Endodermal cell (in vitro differentiated cells): Measurements from ENCODE around the gene IL3. TPM values are rescaled to one million over a fixed set of nuclear protein-coding genes. Genes with fewer than 3 reads are reported as not detected.

Experiments used
- DNase-seq: peaks from one replicate; pipeline ENCODE4 v3.0.0-alpha.2; 2017
- H3K27ac ChIP-seq: 2 replicates; pipeline ENCODE4 v1.5.1; 2013; ENCODE audit warnings: mild to moderate bottlenecking, low read depth, low read length, moderate library complexity
- H3K27me3 ChIP-seq: 2 replicates; pipeline ENCODE4 v1.6.1; 2013; ENCODE audit warnings: mild to moderate bottlenecking, low read length, moderate library complexity; ENCODE audit not compliant: insufficient read depth, control insufficient read depth, poor library complexity, severe bottlenecking
- H3K36me3 ChIP-seq: 2 replicates; pipeline ENCODE4 v1.7.0; 2013; ENCODE audit warnings: mild to moderate bottlenecking, low read length, moderate library complexity; ENCODE audit not compliant: control insufficient read depth, insufficient read depth
- H3K4me1 ChIP-seq: one replicate; pipeline ENCODE4 v1.7.0; 2013; ENCODE audit warnings: low read length; ENCODE audit not compliant: control insufficient read depth, insufficient read depth
- H3K4me3 ChIP-seq: 2 replicates; pipeline ENCODE4 v1.5.1; 2013; ENCODE audit warnings: mild to moderate bottlenecking, low read length, moderate library complexity
- H3K9ac ChIP-seq: 2 replicates; pipeline ENCODE4 v1.6.1; 2013; ENCODE audit warnings: mild to moderate bottlenecking, low read length, moderate library complexity; ENCODE audit not compliant: poor library complexity, severe bottlenecking; ENCODE audit errors: extremely low read depth
- H3K9me3 ChIP-seq: 2 replicates; pipeline ENCODE4 v1.6.1; 2013; ENCODE audit warnings: mild to moderate bottlenecking, low read length, moderate library complexity; ENCODE audit not compliant: control insufficient read depth
- H3K27ac Mint-ChIP-seq: 2 replicates; pipeline ENCODE4 v1.8.0; 2020; ENCODE audit warnings: mixed read lengths
- H3K27me3 Mint-ChIP-seq: 2 replicates; pipeline ENCODE4 v1.8.0; 2021; ENCODE audit warnings: mild to moderate bottlenecking, mixed read lengths; ENCODE audit not compliant: insufficient read depth
- H3K36me3 Mint-ChIP-seq: 2 replicates; pipeline ENCODE4 v1.8.0; 2020; ENCODE audit warnings: low read depth, mixed read lengths
- H3K4me1 Mint-ChIP-seq: 2 replicates; pipeline ENCODE4 v1.8.0; 2020; ENCODE audit warnings: mixed read lengths
- H3K4me3 Mint-ChIP-seq: 2 replicates; pipeline ENCODE4 v1.8.0; 2020; ENCODE audit warnings: mild to moderate bottlenecking, moderate library complexity, mixed read lengths
- H3K9me3 Mint-ChIP-seq: 2 replicates; pipeline ENCODE4 v1.8.0; 2020; ENCODE audit warnings: mild to moderate bottlenecking, mixed read lengths
- WGBS, 2 experiments: methylation state at CpG; one replicate each; pipeline versions ENCODE4 v1.1.5 to v1.1.7; 2013; ENCODE audit warnings: missing lambda C conversion rate in 2 of 2, mixed read lengths in 1 of 2; ENCODE audit not compliant: insufficient coverage in 1 of 2, insufficient read length in 1 of 2; 5-methylcytosine and 5-hydroxymethylcytosine counted together
- total RNA-seq, 2 donors: library from RNA; stranded (reverse); fragmentation: NEBNext Ultra II Directional in 1 of 2; extraction: Animal tissue kit (Norgen Biotek cat#: 25700) in 1 of 2; gene quantifications; 2 replicates in 1 of 2; 3 replicates in 1 of 2; pipeline ENCODE4 v1.2.1, GENCODE V29; 2021
- TF ChIP-seq, protein P1 (sequence below): fragments of 200-600 bp; sonication (generic); conservative IDR thresholded peaks from 2 replicates; pipeline ENCODE4 v1.5.0; 2021; ENCODE audit warnings: antibody characterized with exemption, mild to moderate bottlenecking

The IL3 gene
- total RNA-seq, 2 donors from 2014 or later = not detected

DNA sequence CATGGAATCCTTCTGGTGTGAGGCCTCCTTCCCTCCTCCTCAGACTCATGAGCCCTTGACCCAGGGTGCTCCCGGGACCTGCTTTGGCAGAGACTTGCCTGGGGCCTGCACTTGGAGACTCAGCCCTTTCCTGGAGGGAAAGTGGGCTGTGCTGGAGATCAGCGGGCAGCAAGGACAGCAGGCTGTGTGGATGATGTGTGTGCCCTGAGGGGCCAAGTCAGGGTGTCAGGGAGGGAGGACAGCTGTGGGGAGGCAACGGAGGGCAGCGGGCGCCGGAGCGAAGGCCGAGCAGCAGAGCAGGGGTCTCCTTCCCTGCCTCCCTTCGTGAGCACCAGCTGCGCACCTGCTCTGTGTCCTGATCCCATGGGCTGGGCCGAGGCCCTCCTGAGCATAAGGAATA is 7.0 kb downstream of the IL3 start:
- Histone ChIP-seq H3K9me3 (no peaks in the 10 kb centered on the region), H3K27ac (no peak overlapping the region), H3K4me1 (no peaks in the 10 kb centered on the region), H3K36me3 (no peaks in the 10 kb centered on the region), H3K9ac (no peak overlapping the region), H3K27me3 (no peaks in the 10 kb centered on the region), H3K4me3 (no peak overlapping the region)
- no peak overlapping the region for H3K27ac Mint-ChIP-seq
- WGBS, 2 experiments = 90 to 94% methylated on average over 7 to 11 of the region's 11 CpGs
- no peak for DNase-seq
- no peaks in the 10 kb centered on the region for H3K36me3 Mint-ChIP-seq
- H3K4me1 Mint-ChIP-seq = no peaks in the 10 kb centered on the region
- no peak overlapping the region for H3K4me3 Mint-ChIP-seq
- no peaks in the 10 kb centered on the region for H3K9me3 Mint-ChIP-seq
- H3K27me3 Mint-ChIP-seq = no peaks in the 10 kb centered on the region
- TF ChIP-seq, protein P1, sequence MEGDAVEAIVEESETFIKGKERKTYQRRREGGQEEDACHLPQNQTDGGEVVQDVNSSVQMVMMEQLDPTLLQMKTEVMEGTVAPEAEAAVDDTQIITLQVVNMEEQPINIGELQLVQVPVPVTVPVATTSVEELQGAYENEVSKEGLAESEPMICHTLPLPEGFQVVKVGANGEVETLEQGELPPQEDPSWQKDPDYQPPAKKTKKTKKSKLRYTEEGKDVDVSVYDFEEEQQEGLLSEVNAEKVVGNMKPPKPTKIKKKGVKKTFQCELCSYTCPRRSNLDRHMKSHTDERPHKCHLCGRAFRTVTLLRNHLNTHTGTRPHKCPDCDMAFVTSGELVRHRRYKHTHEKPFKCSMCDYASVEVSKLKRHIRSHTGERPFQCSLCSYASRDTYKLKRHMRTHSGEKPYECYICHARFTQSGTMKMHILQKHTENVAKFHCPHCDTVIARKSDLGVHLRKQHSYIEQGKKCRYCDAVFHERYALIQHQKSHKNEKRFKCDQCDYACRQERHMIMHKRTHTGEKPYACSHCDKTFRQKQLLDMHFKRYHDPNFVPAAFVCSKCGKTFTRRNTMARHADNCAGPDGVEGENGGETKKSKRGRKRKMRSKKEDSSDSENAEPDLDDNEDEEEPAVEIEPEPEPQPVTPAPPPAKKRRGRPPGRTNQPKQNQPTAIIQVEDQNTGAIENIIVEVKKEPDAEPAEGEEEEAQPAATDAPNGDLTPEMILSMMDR = no peak

DNA sequence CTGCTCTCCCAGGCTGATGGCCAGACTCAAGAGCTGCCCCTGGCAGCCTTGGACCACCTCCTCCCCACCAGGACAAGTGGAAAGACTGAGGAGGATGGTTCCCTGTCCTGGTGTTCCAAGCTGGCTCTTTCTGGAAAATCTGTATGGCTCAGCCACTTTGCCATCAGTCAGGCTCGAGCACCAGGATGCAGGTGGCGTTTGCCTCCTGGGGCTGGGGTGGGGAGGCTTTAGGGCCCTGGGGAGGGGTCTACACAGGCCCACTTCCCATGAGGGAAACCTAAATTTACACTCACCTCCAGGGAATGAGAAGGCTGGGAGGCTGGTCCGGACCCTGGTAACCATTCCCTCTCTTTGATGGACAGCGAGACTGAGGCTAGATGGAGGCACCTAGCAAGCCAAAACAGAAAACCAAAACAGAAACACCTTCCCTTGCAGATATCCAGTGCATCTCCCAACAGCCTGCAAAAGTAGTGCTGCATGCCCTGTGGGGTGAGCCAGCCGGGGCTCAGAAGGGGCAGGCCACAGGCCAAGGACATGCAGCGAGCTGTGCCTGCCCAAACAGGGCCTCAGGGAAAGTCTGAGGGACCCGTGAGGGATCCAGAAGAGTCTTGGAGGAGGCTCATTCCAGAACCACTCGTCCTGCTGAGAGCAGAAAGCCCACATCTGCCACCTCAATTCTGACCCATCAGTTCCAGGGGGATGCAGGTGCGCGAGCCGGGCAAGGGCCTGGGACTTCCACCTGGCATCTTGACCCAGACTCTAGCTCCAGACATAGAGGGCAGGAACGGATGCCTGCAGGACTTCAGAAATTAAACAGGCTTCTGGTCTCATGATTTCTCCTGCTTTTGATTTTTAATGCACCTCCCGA is 7.7 kb downstream of the IL3 start:
- Histone ChIP-seq H3K4me3 (no peak overlapping the region), H3K9ac (no peak overlapping the region), H3K27ac (no peak overlapping the region), H3K4me1 (no peaks in the 10 kb centered on the region), H3K36me3 (no peaks in the 10 kb centered on the region), H3K9me3 (no peaks in the 10 kb centered on the region), H3K27me3 (no peaks in the 10 kb centered on the region)
- DNase-seq = no peak
- no peak overlapping the region for H3K4me3 Mint-ChIP-seq
- H3K9me3 Mint-ChIP-seq = no peaks in the 10 kb centered on the region
- H3K27ac Mint-ChIP-seq = no peak overlapping the region
- H3K36me3 Mint-ChIP-seq = no peaks in the 10 kb centered on the region
- no peaks in the 10 kb centered on the region for H3K27me3 Mint-ChIP-seq
- WGBS, 2 experiments = 87 to 90% methylated on average over 6 to 13 of the region's 13 CpGs
- no peaks in the 10 kb centered on the region for H3K4me1 Mint-ChIP-seq
- TF ChIP-seq, protein P1 = no peak

DNA sequence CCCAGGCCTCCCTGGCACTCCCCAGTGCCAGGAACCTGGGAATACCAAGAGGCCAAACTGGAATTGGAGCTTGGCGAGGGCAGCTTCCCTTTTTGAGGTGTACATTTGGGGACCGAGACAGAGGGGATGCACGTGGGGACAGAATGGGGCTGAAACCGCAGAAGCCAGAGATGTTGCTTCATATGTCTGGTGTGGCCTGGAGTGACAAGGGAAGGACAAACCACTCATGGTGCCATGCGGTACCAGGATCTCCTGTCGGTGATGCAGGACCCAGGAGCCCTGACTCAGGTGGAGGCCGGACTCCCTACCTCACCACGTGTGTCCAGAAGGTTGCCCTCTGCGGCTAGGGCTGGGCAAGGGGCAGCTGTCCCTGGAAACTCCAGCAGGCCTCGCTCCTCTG is 9.1 kb downstream of the IL3 start:
- H3K4me3 Mint-ChIP-seq = no peak overlapping the region

More for the DNA sequence above, 9.1 kb downstream of the IL3 start:
- no peaks in the 10 kb centered on the region for H3K4me1 ChIP-seq
- H3K27me3 ChIP-seq = no peaks in the 10 kb centered on the region
- Mint-ChIP-seq H3K4me1 (peaks cover under 1% of the 10 kb centered on the region), H3K27ac (no peak overlapping the region), H3K27me3 (no peaks in the 10 kb centered on the region), H3K36me3 (no peaks in the 10 kb centered on the region), H3K9me3 (no peaks in the 10 kb centered on the region)
- no peak overlapping the region for H3K9ac ChIP-seq
- TF ChIP-seq, protein P1 = no peak
- no peaks in the 10 kb centered on the region for H3K9me3 ChIP-seq
- no peak overlapping the region for H3K4me3 ChIP-seq
- no peak for DNase-seq
- H3K36me3 ChIP-seq = no peaks in the 10 kb centered on the region
- no peak overlapping the region for H3K27ac ChIP-seq
- WGBS, 2 experiments = 92 to 97% methylated on average over 4 to 10 of the region's 10 CpGs
